Measurements from ENCODE around the gene APOD.
"Not testable (repeated sequence)": the region's sequence is repeated elsewhere in the genome, so short reads cannot be mapped to it uniquely, and the experiment has no call there.

- not testable (repeated sequence) for TF ChIP-seq POLR2A (IDR thresholded peaks at IDR 0.05; ENCODE audit: low read depth, low read length); TAF1 (IDR thresholded peaks at IDR 0.05; ENCODE audit: low read depth, low read length); POLR2AphosphoS5 (IDR thresholded peaks at IDR 0.05; ENCODE audit: low read depth, low read length); SPI1 (IDR thresholded peaks at IDR 0.05; ENCODE audit: low read depth, low read length); POU2F2 (IDR thresholded peaks at IDR 0.05; ENCODE audit: low read depth, low read length); PAX5 (IDR thresholded peaks at IDR 0.05; ENCODE audit: insufficient read depth, low read length, severe bottlenecking)
Measured at GRCh38 chr3:195590381-195590780, 6.6 kb upstream of the APOD start.
